Smooth muscle cell (in vitro differentiated cells): ENCODE measurements around the gene DLX6. TPM values are rescaled to one million over a fixed set of nuclear protein-coding genes. Genes with fewer than 3 reads are reported as not detected.

Experiments used
- DNase-seq: peaks from one replicate; lab custom pipeline; 2025; ENCODE audit not compliant: unreplicated experiment; lab: John Stamatoyannopoulos, UW
- H2AFZ ChIP-seq: fragments of 200-600 bp; sonication (generic); 2 replicates; pipeline ENCODE4 v1.6.0; 2016; ENCODE audit warnings: antibody characterized with exemption, low read depth, mild to moderate bottlenecking
- H3F3A ChIP-seq: fragments of 200-600 bp; sonication (generic); 2 replicates; pipeline ENCODE4 v1.6.0; 2017; ENCODE audit warnings: antibody characterized with exemption, low read depth
- H3K27ac ChIP-seq: fragments of 200-600 bp; sonication (generic); 2 replicates; pipeline ENCODE4 v1.5.1; 2016; ENCODE audit warnings: low read depth, mild to moderate bottlenecking
- H3K27me3 ChIP-seq: fragments of 200-600 bp; sonication (generic); 2 replicates; pipeline ENCODE4 v1.6.1; 2016; ENCODE audit warnings: low read depth, mild to moderate bottlenecking
- H3K36me3 ChIP-seq: fragments of 200-600 bp; sonication (generic); 2 replicates; pipeline ENCODE4 v1.5.1; 2016; ENCODE audit warnings: low read depth
- H3K4me1 ChIP-seq: fragments of 200-600 bp; sonication (generic); 2 replicates; pipeline ENCODE4 v1.5.1; 2016; ENCODE audit warnings: low read depth
- H3K4me2 ChIP-seq: fragments of 200-600 bp; sonication (generic); 2 replicates; pipeline ENCODE4 v1.6.0; 2016; ENCODE audit warnings: mild to moderate bottlenecking
- H3K4me3 ChIP-seq: fragments of 200-600 bp; sonication (generic); 2 replicates; pipeline ENCODE4 v1.5.1; 2016; ENCODE audit warnings: mild to moderate bottlenecking
- H3K79me2 ChIP-seq: fragments of 200-600 bp; sonication (generic); 2 replicates; pipeline ENCODE4 v1.6.0; 2016; ENCODE audit warnings: low read depth, mild to moderate bottlenecking
- H3K9ac ChIP-seq: fragments of 200-600 bp; sonication (generic); 2 replicates; pipeline ENCODE4 v1.6.0; 2016; ENCODE audit warnings: low read depth
- H3K9me3 ChIP-seq: fragments of 200-600 bp; sonication (generic); replicated peaks from 2 replicates; pipeline ENCODE4 v1.5.1; 2016; ENCODE audit warnings: low read depth
- H4K20me1 ChIP-seq: fragments of 200-600 bp; sonication (generic); 2 replicates; pipeline ENCODE4 v1.6.0; 2016; ENCODE audit warnings: low read depth
- WGBS: methylation state at CpG from one replicate; pipeline ENCODE4 v1.1.7; 2016; ENCODE audit warnings: low lambda C conversion rate; 5-methylcytosine and 5-hydroxymethylcytosine counted together
- polyA plus RNA-seq: library from polyadenylated mRNA; unstranded; fragments of >200 nt; fragmentation: Nextera tagmentation; extraction: Ambion mirVana; gene quantifications from 2 replicates; pipeline ENCODE4 v1.2.1, GENCODE V29; 2016
- total RNA-seq: library from RNA; depleted of rRNA; stranded (reverse); fragments of >200 nt; gene quantifications from 2 replicates; pipeline ENCODE4 v1.2.3, GENCODE V29; 2014
- TF ChIP-seq, protein P1 (sequence below): fragments of 200-600 bp; sonication (generic); IDR thresholded peaks from 2 replicates; pipeline ENCODE4 v1.5.1; 2017; ENCODE audit warnings: borderline replicate concordance, mild to moderate bottlenecking, antibody characterized with exemption; ENCODE audit not compliant: insufficient read depth, poor library complexity, severe bottlenecking

Gene DLX6
- total and polyA plus RNA-seq, 2 experiments from 2014 or later: 0.43 to 2.6 TPM

DNA sequence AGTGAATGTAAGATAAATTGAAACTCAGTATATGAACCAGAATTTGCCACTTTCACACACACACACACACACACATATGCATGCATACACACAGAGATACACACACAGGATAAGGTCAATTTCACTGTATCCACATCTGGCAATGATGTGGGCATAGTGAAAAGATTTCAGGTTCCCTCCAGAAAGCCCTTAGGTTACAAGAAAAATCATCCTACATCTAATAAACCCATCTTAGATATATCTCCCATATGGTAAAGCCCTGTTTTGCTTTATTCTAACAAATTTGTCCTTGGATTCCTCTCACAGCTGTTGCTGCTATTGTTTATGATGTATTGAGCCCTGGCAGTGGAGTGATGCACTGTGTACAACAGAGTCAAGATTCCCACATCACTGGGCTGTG is 27.9 kb upstream of the DLX6 start:
- no peak for DNase-seq
- H3K4me3 ChIP-seq: no peak overlapping the region
- no peaks in the 10 kb centered on the region for H3K4me1 ChIP-seq
- no peaks in the 10 kb centered on the region for H3K9me3 ChIP-seq
- H3F3A ChIP-seq: no peaks in the 10 kb centered on the region
- no peaks in the 10 kb centered on the region for H4K20me1 ChIP-seq
- H2AFZ ChIP-seq: no peak overlapping the region
- no peak overlapping the region for H3K9ac ChIP-seq
- H3K27ac ChIP-seq: no peak overlapping the region
- no peaks in the 10 kb centered on the region for H3K36me3 ChIP-seq
- H3K27me3 ChIP-seq: no peaks in the 10 kb centered on the region
- no peak overlapping the region for H3K4me2 ChIP-seq
- TF ChIP-seq, protein P1, sequence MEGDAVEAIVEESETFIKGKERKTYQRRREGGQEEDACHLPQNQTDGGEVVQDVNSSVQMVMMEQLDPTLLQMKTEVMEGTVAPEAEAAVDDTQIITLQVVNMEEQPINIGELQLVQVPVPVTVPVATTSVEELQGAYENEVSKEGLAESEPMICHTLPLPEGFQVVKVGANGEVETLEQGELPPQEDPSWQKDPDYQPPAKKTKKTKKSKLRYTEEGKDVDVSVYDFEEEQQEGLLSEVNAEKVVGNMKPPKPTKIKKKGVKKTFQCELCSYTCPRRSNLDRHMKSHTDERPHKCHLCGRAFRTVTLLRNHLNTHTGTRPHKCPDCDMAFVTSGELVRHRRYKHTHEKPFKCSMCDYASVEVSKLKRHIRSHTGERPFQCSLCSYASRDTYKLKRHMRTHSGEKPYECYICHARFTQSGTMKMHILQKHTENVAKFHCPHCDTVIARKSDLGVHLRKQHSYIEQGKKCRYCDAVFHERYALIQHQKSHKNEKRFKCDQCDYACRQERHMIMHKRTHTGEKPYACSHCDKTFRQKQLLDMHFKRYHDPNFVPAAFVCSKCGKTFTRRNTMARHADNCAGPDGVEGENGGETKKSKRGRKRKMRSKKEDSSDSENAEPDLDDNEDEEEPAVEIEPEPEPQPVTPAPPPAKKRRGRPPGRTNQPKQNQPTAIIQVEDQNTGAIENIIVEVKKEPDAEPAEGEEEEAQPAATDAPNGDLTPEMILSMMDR: no peak
- no peaks in the 10 kb centered on the region for H3K79me2 ChIP-seq

DNA sequence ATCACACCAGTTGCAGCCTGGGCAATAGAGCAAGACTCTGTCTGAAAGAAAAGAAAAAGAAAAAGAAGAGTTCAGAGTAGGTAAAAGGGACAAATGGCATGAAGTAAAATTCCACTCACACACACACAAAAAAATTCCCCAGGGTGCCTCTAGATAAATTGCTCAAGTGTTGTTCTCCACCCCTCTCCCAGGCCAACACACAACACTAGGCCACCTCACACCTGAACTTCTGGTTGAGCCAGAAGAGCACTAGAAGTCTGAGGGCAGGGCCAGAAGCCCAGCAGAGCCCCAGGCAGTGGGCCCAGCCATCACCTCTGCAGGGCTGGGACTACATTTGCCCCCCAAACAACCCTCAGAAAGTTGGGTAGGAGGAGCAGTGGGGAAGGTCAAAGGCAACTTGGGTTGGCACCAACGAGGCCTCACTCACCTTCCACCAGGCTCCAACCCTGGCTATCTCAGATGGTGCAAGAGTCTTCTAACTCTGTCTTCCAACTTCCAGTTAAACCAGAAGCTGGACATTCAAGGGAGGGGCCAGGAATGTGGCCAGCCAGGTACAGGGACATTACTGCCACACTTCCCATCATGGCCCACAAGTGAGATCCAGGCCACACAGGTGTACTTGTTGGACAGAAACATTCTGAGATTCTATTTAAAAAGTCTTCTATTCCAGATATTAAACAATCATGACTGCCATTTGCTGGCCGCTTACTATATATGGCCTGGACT is 25.6 kb upstream of the DLX6 start:
- Histone ChIP-seq H3K4me2 (no peak overlapping the region), H4K20me1 (no peaks in the 10 kb centered on the region), H3K9me3 (no peaks in the 10 kb centered on the region), H3K9ac (no peak overlapping the region), H3K79me2 (no peaks in the 10 kb centered on the region), H3K36me3 (no peaks in the 10 kb centered on the region), H2AFZ (no peak overlapping the region), H3K4me3 (no peak overlapping the region), H3K4me1 (no peaks in the 10 kb centered on the region), H3K27me3 (peaks cover 10% of the 10 kb centered on the region), H3K27ac (no peak overlapping the region), H3F3A (no peaks in the 10 kb centered on the region)
- TF ChIP-seq, protein P1: no peak
- no peak for DNase-seq
- WGBS: 89% methylated on average over 2 of the region's 2 CpGs

DNA sequence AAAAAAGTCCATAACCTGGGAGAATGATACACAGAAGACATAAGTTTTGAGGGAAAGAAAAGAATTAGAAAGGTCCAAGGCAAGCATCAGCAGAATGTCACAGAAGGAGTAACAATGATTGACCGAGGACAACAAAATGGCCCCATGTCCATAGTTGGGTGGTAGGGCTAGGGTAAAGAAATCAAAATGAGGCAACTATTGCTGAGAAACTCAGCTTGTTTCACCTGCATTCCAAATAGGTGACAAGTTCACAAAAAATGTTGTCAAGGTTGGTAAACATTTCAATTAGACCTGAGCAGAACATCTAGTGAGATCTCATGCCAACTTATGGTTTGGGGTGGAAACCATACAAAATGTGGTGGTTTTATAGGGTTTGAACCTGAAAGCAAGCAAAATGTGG is 22.8 kb upstream of the DLX6 start:
- H3K4me3 ChIP-seq: no peak overlapping the region
- WGBS: 92% methylated on average over 1 of the region's 1 CpG

More for the DNA sequence above, 22.8 kb upstream of the DLX6 start:
- Histone ChIP-seq H3F3A (no peaks in the 10 kb centered on the region), H3K9ac (no peak overlapping the region), H3K36me3 (no peaks in the 10 kb centered on the region), H3K27me3 (peaks cover 39% of the 10 kb centered on the region), H3K4me1 (no peaks in the 10 kb centered on the region), H3K4me2 (no peak overlapping the region), H3K79me2 (no peaks in the 10 kb centered on the region), H3K27ac (no peak overlapping the region), H2AFZ (no peak overlapping the region), H4K20me1 (no peaks in the 10 kb centered on the region), H3K9me3 (no peaks in the 10 kb centered on the region)
- TF ChIP-seq, protein P1: no peak
- no peak for DNase-seq
